AG09309 (cell line): ENCODE results near the gene CLMN.

Experiments
- DNase-seq: peaks from one replicate; pipeline ENCODE4 v3.0.0-alpha.2; 2010; ENCODE audit warnings: low read depth
- H3K4me3 ChIP-seq: 2 replicates; pipeline ENCODE4 v1.5.1; 2011; ENCODE audit warnings: mild to moderate bottlenecking, low read depth, low read length, moderate library complexity; ENCODE audit not compliant: control insufficient read depth
- TF ChIP-seq, protein P1 (sequence below): IDR thresholded peaks from 2 replicates; pipeline ENCODE4 v1.5.1; 2011; ENCODE audit warnings: mild to moderate bottlenecking, low read depth, low read length, inconsistent platforms; ENCODE audit not compliant: insufficient read depth, control insufficient read depth; ENCODE audit errors: missing control alignments

The CLMN gene

DNA sequence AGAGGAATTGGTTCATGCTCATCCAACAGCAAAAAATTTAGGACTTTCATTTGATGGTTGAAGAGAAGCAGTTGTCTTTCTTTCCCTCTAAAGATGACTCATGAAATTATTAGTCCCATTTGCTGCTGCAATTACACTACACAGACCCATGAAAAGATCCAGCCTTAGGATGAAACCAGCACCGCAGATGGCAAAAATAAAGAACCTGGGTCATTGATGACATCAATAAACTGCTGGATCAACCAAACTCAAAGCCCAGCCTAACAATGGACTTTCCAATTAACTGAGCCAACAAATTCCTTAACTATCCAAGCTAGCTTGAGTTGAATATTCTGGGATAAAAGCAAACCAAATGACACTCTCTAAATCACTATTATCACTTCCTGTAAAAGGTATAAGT is 183.1 kb downstream of the CLMN start:
- H3K4me3 ChIP-seq = no peak overlapping the region
- TF ChIP-seq, protein P1, sequence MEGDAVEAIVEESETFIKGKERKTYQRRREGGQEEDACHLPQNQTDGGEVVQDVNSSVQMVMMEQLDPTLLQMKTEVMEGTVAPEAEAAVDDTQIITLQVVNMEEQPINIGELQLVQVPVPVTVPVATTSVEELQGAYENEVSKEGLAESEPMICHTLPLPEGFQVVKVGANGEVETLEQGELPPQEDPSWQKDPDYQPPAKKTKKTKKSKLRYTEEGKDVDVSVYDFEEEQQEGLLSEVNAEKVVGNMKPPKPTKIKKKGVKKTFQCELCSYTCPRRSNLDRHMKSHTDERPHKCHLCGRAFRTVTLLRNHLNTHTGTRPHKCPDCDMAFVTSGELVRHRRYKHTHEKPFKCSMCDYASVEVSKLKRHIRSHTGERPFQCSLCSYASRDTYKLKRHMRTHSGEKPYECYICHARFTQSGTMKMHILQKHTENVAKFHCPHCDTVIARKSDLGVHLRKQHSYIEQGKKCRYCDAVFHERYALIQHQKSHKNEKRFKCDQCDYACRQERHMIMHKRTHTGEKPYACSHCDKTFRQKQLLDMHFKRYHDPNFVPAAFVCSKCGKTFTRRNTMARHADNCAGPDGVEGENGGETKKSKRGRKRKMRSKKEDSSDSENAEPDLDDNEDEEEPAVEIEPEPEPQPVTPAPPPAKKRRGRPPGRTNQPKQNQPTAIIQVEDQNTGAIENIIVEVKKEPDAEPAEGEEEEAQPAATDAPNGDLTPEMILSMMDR = no peak
- DNase-seq = no peak

DNA sequence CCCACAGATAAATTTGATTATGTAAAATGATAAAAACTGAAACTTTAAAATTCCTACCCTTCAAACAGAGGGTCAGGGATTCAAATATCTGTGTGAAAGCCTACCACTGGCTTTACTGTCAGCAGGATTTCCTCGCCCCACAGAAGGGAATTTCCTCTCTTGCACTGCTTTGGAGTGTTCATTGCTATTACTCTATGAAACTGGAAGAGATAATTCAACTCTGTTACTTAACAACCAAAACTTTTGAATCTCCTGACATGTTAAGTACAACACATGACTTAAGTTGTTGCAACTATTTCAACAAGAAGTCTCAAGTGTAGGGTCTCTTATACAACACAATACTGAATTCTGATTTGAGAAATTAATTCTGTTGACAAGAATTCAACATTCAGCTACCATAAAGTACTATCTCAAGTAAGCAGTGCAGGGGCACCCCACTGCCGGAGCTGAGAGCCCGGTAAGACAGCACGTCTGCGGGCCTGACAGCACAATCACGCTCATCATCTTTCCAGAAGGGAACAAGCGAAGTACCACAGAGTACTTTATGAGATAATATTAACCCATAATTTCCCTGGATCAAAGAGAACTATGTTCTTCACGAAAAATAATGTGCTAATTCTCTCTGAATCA is 185.3 kb downstream of the CLMN start:
- TF ChIP-seq, protein P1 = no peak
- no peak overlapping the region for H3K4me3 ChIP-seq
- DNase-seq = no peak

DNA sequence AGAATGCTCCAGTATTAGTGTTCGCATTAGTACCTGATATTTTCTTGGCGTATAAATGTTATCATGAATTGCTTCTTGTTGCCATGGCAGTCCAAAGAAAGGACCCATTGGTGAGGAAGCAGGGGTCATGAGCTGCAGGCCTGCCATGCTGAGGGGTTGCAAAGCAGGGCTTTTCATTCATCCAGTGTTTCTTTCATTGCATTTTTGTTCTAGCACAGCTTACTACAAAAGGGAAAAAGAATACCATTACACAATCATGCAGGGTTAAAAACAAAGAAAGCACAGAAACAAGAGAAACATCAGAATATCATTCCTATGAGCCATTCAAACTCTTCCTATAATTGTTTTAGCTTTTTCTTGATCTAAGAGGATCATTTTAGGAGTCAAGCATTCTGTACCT is 186.4 kb downstream of the CLMN start:
- H3K4me3 ChIP-seq = no peak overlapping the region
- no peak for DNase-seq
- TF ChIP-seq, protein P1 = no peak

DNA sequence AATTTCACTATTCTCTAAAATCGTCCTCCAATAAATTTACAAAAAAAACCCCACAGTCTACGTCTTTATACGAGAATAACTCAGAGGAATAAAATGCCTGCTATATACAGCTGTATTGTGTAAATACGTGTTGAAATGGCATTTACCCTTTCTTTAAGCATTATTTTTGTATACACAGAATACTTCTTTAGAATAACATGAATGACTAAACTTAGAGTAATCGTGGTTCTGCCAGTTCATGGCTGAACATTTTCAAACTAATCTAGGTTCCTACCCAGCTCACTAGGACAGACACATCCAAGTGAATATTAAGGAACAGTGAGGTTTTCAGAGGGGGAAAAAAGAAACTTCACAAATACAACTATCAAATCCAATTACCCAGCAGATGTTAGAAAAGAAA is 186.9 kb downstream of the CLMN start:
- no peak for DNase-seq
- H3K4me3 ChIP-seq = no peak overlapping the region
- TF ChIP-seq, protein P1 = no peak
